22Rv1 (cell line): ENCODE measurements around the gene AGER.

Experiments used
- H3K27ac ChIP-seq: fragments of 450-650 bp; 2 replicates; pipeline ENCODE4 v1.5.1; 2017
- CTCF ChIP-seq: fragments of 450-650 bp; IDR thresholded peaks from 2 replicates; pipeline ENCODE4 v1.5.1; 2017; ENCODE audit warnings: mild to moderate bottlenecking
- ZFX ChIP-seq: fragments of 450-650 bp; IDR thresholded peaks from 2 replicates; pipeline ENCODE4 v1.6.1; 2017; ENCODE audit warnings: antibody characterized with exemption, borderline replicate concordance

Gene AGER

GRCh38 chr6:32192608-32193039, 8.6 kb upstream of the AGER start, which contains the start of gene GPSM3:
Gene GPSM3 (minus strand): TSS chr6:32192643. CDS start chr6:32192513, 130 bp downstream.
- H3K27ac ChIP-seq = no peak within 1 kb of the TSS
- no peak for TF ChIP-seq CTCF
- no peak for TF ChIP-seq ZFX

GRCh38 chr6:32191696-32192607, 7.9 kb upstream of the AGER start:
- TF ChIP-seq ZFX (no peak), CTCF (no peak)
- H3K27ac ChIP-seq = no peak overlapping the region

- no peak for TF ChIP-seq ZFX
- TF ChIP-seq CTCF = no peak
- peak overlapping the region; percentile 87 for H3K27ac ChIP-seq
Observed at GRCh38 chr6:32190911-32191677, 7.0 kb upstream of the AGER start.

- TF ChIP-seq ZFX (no peak), CTCF (no peak)
- peak within 1 kb of the TSS; percentile 87 for H3K27ac ChIP-seq
Observed at GRCh38 chr6:32190054-32190851, 6.2 kb upstream of the AGER start, which contains the start of gene PBX2. Gene PBX2 (minus strand): TSS chr6:32190202. CDS start chr6:32189915, 287 bp downstream.

GRCh38 chr6:32189742-32190053, 5.6 kb upstream of the AGER start:
- TF ChIP-seq CTCF (no peak), ZFX (no peak)

GRCh38 chr6:32189069-32189741, 5.2 kb upstream of the AGER start:
- H3K27ac ChIP-seq = peak overlapping the region; percentile 87
- TF ChIP-seq ZFX = no peak
- TF ChIP-seq CTCF = no peak

More at GRCh38 chr6:32189742-32190053, 5.6 kb upstream of the AGER start:
- peak overlapping the region; percentile 87 for H3K27ac ChIP-seq
